Endothelial cell of umbilical vein (primary cell): ENCODE data around the gene PSKH1.

Source experiments
- CTCF ChIP-seq, 2 donors: IDR thresholded peaks; 1 replicate in 1 of 2; 2 replicates in 1 of 2; pipeline ENCODE4 v1.5.1; 2011; ENCODE audit warnings: low read length in 2 of 2, mild to moderate bottlenecking in 2 of 2, moderate library complexity in 2 of 2, control low read depth in 1 of 2, inconsistent platforms in 1 of 2, low read depth in 1 of 2; ENCODE audit not compliant: insufficient read depth in 1 of 2; ENCODE audit errors: extremely low read depth in 1 of 2
- FOS ChIP-seq: IDR thresholded peaks from 2 replicates; pipeline ENCODE4 v1.6.1; 2011; ENCODE audit warnings: mild to moderate bottlenecking, low read length, moderate library complexity, borderline replicate concordance; ENCODE audit not compliant: insufficient read depth
- JUN ChIP-seq: IDR thresholded peaks from 2 replicates; pipeline ENCODE4 v1.6.1; 2011; ENCODE audit warnings: borderline replicate concordance, low read depth; ENCODE audit not compliant: insufficient read length, insufficient read depth

- TF ChIP-seq CTCF (IDR thresholded peaks at IDR 0.05; ENCODE audit: extremely low read depth in 1 of 2, insufficient read depth in 1 of 2, low read depth in 1 of 2, low read length in 2 of 2) (no peak), FOS (no peak), JUN (no peak)
These were observed 6.7 kb upstream of the PSKH1 start for GRCh38 chr16:67886387-67886786.
